ENCODE data around the gene DSCAML1.
A peak's percentile ranks its signal among the peaks of the same experiment; 100 is the strongest.

DSCAML1 gene

DNA sequence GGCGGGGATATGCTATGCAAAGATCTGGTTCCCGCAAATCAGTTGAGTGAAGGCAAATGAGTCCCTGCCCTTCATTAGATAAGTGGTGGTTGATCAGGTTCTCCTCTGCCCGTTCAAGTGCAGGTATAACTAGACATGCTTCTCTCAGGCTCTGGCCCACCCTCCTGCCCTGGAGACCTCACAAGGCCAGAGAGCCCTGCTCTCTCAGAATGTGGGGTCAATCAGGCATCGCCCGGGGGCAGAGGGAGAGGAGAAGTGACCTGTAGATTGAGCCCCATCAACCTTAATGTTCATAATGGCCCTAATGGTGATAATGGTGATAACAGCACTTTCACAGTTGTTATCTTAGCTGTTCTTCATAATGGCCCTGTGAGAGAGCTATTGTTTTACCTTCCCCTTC lies 224.3 kb downstream of the DSCAML1 start:
- DNase-seq, result no peak

DNA sequence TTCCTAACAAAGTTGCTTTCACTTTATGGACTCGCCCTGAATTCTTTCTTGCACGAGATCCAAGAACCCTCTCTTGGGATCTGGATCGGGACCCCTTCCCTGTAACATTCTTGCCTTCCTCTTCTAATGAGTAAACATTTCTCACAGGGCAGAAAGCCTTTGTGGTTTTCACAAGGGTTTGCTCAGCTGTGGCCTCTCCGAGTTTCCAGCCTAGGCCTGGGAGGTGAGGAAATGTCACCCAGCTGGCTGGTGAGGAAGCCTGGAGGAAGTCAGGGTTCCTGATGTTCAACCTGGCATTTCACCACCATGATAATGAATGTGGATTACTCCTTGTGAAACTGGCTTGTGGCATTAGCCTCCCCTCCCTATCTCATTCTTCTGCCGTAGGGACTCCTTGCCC lies 224.9 kb downstream of the DSCAML1 start:
- no peak for DNase-seq

GRCh38 chr11:117570701-117571100 lies 226.3 kb downstream of the DSCAML1 start:
- DNase-seq, result no peak

DNA sequence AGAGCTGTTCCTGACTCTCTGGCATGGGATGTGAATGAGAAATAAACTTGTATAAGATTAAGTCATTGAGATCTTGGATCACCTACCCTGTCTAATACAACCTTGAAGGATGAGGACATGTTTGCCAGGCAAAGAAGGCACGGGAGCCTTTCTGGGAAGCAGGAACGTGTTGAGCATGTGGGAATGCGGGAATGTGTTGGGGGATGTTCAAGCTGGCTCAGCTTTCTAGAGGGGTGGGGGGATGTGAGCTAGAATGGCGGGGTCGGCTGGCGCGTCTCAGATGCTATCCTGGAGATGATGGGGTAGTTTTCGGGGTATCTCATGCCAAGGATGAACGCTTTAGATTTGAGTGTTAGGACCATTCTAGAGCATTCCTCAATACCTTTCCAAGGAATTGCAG lies 227.1 kb downstream of the DSCAML1 start:
- DNase-seq, result no peak

DNA sequence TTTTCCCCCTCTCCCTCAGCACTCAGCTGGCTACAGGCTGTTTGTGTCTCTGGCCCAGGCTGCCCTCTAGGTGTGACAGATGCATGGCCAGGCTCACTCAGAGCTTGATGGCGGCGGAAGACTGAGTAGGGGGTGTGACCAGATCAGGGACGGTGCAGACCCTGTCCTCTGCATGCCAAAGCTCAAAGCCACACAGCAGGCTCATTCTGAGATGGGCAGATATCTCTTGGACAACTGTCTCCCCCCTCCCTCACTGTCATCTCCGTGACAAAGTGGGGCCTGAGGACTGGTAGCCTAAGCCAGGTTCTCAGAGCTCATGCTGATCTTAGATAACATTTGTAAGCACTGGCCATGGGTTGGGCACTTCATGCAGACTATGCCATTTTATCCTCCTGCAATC lies 231.3 kb downstream of the DSCAML1 start:
- DNase-seq, result no peak

DNA sequence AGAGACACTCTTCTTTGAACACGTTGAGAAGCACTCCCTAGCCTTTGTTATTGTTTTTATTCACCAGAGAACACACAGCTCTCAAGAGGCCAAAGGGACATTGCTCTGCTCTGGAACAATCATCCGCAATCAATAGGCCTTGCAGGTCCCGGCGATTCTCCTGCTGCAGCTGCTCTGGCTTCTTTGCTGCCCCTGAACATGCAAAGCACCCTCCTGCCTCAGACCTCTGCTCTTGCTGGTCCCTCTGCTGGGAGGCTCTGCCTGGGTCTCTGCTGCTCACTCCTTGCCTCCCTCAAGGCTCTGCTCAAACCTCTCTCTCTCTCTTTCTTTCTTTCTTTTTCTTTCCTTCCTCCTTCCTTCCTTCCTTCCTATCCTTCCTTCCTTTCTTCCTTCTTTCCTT lies 232.7 kb downstream of the DSCAML1 start:
- DNase-seq, result no peak

DNA sequence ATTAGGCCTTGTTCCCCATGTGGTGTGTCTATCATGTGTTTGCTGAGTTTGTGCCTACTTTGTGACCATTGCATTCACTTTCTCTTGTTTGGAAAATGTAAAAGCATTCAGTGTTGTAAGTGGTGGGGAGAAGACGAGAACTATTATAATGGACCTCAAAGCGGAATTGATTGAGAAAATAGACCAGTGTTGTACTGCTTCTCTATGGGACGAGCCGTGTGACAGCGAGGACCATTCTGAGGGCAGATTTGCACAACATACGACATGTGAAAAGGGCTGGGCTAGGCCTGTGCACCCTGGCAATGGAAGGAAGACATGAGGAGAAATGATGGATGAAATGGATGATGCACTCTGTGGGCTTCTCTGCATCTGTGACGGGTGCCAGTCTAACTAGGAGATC lies 233.5 kb downstream of the DSCAML1 start:
- DNase-seq, result no peak

DNA sequence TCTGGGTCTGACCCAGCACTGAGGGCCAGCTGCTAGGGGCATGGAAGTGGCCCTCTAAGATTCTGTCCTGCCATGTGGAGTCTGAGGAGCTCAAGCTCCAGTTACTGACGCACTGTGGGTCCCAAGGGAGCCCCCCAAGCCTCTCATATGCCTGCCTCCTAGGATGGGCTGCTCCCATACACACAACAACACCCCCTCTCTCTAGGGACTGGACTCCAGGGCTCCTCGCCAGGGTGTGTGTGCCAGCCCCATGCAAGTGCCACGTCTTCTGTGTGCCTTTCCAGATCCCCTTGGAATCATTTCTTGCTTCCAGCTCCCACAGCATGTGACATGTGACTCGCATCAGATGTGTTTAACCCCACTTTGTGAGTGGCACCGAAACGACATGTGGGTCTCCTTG lies 234.9 kb downstream of the DSCAML1 start:
- DNase-seq, result peak; percentile 43

DNA sequence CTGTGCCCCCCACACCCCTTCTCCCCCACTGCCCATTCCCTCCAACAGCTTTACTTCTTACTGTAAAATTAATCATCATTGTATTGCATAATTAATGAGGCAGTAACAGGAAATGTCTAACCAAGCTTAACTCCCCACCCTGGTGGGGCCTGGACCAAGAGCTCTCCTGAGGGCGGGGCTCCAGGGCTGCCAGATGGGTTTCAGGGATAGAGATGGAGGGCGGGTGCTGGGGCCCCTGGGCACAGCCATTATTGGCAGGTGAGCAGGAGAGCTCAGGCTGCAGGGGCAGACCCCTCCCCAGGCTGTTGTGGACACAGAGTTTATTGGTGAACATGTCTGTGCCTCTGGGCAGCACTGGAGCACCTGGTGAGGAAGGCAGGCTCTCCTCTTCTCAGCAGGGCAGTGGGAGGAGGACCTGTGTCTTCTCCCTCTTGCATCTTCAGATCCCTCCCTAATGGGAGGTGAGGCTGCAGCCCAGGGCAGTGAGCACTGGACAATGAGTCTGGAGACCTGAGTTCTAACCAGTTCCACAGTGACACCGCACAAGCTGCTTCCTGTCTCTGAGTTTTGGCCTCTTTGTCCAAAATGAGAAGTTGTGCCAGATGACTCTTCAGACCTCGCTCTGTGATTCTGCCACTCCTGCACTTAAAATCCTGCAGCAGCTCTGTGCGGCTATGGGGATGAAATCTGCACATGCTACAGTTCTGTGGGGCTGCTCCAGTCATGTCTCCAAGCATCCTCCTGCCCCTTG lies 236.1 kb downstream of the DSCAML1 start:
- DNase-seq, result peak; percentile 21

GRCh38 chr11:117559698-117560097 lies 237.3 kb downstream of the DSCAML1 start:
- no peak for DNase-seq

DNA sequence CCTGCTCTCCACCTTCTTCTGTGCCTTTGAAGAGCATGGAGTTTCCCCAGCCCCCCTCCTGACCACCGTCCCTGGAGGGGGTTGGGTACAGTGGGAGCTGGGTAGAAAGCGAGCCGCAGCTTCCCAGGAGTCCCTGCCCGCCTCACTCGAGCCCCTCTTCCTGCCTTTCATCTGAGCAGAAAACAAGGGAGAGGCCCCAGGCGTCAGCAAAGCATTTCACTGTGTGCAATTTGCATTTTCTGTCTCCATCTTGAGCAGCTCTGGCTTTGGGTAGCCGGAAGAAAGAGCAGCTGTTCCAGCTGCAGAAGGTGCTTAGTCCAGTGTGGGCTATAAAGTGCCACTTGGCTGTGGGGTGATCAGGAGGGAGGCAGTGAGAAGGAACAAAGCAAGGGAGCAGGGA lies 239.7 kb downstream of the DSCAML1 start:
- DNase-seq, result no peak

DNA sequence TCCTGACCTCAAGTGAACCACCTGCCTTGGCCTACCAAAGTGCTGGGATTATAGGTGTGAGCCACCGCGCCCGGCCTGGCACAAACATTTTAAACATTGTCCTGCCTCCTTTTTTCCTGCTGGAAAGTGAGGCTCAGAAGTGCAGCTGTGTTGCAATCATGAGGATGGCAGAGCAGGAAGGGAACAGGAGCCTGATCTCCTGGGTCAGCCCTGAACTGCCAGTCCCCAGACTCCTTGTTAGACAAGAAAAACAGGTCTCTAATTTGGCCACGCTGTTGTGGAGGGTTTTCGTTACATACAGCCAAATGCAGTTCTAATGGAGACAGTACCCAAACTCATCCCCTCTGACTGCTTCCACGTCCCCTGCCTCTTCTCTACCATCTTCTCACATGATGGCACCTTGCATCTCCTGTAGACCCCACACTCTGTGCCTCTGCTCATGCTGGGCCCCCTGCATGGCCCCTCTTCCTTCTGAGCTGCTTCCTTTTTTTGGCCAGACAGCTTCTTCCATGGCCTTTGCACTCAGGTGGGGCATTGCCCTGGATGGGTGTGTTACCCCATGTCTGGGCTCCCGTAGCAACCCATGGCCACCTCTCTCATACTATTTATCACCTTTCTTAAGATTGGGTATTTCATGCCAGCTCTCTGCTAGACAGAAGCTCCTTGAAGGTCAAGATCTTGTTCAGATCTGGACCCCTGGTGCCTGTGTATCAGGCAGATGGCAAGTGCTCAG lies 242.2 kb downstream of the DSCAML1 start:
- DNase-seq, result no peak

GRCh38 chr11:117552626-117553025 lies 244.4 kb downstream of the DSCAML1 start:
- no peak for DNase-seq

DNA sequence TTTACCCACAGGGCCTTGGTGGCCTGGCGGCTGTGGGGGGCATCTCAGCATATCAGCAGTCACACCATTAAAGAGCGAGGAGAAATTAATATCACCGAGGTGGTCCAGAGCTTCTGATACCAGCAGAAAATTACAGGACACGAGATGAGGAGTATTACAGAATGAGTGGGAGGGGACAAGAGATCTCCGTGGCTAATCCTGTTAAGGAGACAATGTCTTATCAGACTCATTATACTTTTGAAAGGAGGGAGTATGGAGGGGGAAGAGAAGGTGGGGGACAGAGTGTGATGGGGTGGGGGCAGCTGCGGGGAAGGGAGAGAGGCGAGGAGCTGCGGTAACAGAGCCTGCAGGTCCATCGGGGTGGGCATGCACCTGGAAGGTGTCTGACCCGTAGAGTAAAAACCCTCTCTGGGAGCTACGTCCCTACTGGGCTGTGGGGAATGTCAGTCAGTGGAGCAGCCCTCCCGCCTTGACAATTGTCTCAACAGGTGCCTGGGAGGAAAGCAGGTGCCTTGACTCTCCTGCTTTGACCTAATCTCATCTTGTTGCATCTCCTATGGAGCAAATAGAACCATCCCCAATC lies 245.2 kb downstream of the DSCAML1 start:
- no peak for DNase-seq

GRCh38 chr11:117550466-117550865 lies 246.6 kb downstream of the DSCAML1 start:
- no peak for DNase-seq

DNA sequence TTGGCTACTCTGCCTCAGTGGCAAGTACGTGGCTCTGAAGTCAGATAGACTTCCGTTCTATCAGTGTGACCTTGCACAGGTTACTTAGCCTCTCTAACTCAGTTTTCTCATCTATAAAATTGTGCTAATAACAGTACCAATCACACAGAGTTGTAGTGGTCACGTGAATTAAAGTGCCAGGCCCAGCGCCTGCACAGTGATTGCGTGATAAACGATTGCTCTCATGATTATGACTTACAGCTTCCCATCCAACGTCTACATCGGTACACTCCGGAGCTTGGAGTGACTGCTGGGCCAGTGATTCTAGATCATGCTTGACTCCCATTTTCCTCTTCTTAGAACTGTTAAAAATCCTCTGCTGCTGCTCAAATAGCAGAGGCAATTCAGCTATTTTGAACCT lies 247.6 kb downstream of the DSCAML1 start:
- no peak for DNase-seq

- DNase-seq, result no peak
Observed at GRCh38 chr11:117548876-117549275, 248.1 kb downstream of the DSCAML1 start.

- DNase-seq, result no peak
Observed at GRCh38 chr11:117547946-117548345, 249.1 kb downstream of the DSCAML1 start.

GRCh38 chr11:117547195-117547850 lies 249.7 kb downstream of the DSCAML1 start:
- no peak for DNase-seq

DNA sequence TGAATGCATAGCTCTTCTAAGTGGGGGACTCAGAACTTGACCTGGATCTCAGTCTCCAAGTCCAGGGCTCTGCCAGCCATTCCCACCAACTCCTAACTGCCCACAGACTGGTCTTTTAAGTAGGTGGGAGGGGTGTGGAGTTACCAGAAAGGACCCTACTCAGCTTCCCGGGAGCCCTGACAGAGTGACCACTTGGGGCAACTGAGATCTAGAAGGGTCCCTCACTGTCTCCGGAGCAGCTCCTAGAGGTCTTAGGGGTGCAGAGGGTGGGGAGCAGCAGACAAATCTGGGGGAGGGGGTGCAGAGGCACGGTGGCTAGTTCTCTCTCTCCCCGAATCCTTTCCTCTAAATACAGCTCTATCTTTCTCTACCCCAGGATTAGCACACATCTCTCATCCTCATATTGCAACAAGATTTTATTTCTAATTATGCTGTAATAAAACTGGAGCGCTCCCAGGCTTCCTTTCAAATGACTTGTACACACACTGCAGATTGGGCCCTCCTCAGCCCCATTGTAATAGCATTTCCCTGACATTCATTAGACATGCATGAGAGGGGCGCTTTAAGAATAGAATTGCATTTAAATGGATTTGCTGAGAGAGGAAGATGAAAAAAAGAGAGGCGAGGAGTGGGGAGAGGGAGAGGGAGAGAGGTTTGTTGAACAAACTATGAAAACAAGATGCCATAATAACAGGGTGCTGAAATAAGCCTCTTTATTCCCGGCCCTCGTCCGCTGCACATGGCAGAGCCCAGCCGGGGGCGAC lies 250.4 kb downstream of the DSCAML1 start:
- DNase-seq, result no peak

- no peak for DNase-seq
Observed at GRCh38 chr11:117545706-117546105, 251.3 kb downstream of the DSCAML1 start.

DNA sequence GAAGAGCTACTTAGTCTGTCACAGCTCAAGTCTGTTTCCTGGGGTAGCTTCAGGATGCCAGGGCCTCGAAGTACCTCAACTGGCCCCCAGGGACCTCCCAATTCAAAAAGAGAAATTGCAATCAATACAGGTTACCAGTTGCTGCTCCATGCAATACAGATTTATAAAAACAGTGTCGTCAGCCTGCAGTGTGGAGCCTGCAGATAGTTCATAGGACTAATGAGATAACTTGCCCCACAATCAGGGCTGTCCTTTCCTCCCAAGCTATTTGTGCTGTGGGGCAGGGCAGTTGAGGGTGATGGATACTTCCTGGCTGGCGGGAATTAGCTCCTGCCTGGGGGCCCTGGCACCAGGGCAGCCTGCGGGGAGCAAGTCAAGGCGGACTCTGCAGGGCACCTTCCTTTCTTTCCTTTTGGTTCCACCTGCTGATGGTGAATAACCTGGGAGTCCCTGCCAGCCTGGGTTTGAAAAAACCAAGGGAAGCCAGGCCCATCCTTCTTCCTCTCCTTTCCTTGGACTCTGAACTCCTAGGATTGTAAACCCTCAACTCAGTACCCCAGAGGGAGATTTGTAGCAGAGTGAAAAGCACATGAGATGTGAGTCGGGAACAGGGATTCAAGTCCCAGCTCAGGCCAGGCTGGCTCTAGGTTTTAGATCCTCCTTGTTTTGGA lies 252.8 kb downstream of the DSCAML1 start:
- DNase-seq, result no peak

All from NCI-H2171 treated with DMSO at 0.1 percent for 48 hours (cell line).